Right lobe of liver (tissue), 4 donors: Measurements from ENCODE around the gene IFNA7.

ENCODE experiments used
- POLR2A ChIP-seq: fragments of 450-650 bp; IDR thresholded peaks from one replicate; pipeline ENCODE4 v1.6.1; 2017; ENCODE audit warnings: antibody characterized with exemption, mild to moderate bottlenecking
- TF ChIP-seq, protein P1 (sequence below), 4 donors: fragments of 200-600 bp in 3 of 4; fragments of 450-650 bp in 1 of 4; IDR thresholded peaks; one replicate each; pipeline versions ENCODE4 v1.5.1 to v1.8.0; 2016 to 2022; ENCODE audit warnings: antibody characterized with exemption in 4 of 4, mild to moderate bottlenecking in 2 of 4
- donor health status: DM: no; HTN: no; CAD: no.
- donor health status: DM: no; HTN: no; CAD: no.
- donor health status: DM: no; HTN: yes; CAD: no.

DNA sequence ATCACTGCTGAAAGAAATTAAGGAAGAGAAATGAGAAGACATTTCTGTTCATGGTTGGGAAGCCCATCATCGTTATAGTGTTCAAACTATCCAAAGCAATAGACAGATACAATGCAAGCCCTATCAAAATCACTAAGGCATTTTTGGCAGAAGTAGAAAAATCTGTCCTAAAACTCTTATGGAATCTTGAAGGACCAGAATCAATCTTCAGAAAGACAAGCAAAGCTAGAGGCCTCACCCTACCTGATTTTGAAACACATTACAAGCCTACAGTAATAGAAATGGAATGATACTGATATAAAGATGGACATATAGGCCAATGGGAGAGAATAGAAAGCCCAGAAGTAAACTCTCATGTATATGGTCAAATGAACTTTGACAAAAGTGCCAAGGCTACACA lies 30.7 kb downstream of the IFNA7 start:
- TF ChIP-seq, protein P1, sequence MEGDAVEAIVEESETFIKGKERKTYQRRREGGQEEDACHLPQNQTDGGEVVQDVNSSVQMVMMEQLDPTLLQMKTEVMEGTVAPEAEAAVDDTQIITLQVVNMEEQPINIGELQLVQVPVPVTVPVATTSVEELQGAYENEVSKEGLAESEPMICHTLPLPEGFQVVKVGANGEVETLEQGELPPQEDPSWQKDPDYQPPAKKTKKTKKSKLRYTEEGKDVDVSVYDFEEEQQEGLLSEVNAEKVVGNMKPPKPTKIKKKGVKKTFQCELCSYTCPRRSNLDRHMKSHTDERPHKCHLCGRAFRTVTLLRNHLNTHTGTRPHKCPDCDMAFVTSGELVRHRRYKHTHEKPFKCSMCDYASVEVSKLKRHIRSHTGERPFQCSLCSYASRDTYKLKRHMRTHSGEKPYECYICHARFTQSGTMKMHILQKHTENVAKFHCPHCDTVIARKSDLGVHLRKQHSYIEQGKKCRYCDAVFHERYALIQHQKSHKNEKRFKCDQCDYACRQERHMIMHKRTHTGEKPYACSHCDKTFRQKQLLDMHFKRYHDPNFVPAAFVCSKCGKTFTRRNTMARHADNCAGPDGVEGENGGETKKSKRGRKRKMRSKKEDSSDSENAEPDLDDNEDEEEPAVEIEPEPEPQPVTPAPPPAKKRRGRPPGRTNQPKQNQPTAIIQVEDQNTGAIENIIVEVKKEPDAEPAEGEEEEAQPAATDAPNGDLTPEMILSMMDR (IDR thresholded peaks at IDR 0.05), result no peak
- TF ChIP-seq POLR2A, result no peak
